Activated CD4-positive, alpha-beta T cell treated with anti-CD3 and anti-CD28 coated beads, Interleukin-2, amount 50 U/mL, for 48 hours (primary cell): ENCODE data around the gene PRKCB.

Source experiments
- DNase-seq, 2 experiments: peaks; one replicate each; pipeline ENCODE4 v3.0.0-alpha.2; 2020

The PRKCB gene

DNA sequence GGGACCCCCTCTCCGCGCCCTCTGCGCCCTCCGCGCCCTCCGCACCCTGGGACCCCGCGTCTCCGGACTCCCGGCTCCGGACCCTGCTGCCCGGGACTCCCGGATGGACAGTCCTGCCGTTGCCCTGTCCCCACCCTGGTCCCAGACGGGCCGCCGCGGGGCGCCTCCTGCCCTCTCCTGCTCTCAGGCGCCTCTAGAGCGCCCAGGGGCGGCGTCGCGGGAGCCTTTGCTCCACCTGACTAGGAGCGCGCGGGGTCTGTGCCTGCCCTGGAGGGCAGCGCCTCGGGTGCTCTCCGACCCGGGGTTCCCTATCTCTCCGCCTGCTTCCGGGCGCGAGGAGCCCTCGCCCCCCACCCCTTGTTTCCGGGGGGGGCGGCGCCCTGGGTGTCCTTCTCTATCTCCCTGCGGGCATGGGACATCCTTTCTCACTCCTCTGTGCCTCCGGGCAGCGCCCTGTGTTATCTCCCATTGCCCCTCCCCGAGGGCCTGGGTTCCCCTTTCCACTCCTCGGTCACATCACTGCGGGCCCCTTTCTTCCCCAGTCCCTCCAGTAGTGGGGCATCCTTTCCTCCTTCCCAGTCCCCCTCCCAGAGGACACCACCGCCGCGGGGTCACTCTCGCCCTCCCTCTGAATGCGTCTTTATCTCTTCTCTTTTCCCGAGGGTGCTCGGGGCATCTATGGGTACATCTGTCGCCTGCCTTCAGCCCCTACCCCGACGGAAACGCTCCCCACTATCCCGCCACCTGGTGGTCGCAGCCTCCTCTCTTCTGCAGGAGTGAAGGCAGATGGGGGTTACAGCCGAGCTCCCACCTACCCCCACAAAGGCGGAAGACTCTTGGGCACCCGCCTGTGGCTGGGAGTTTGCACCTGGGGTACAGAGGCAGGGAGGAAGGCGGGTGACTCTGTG, 875 bp downstream of the PRKCB start:
- peak; percentile 54 to 60 for DNase-seq

DNA sequence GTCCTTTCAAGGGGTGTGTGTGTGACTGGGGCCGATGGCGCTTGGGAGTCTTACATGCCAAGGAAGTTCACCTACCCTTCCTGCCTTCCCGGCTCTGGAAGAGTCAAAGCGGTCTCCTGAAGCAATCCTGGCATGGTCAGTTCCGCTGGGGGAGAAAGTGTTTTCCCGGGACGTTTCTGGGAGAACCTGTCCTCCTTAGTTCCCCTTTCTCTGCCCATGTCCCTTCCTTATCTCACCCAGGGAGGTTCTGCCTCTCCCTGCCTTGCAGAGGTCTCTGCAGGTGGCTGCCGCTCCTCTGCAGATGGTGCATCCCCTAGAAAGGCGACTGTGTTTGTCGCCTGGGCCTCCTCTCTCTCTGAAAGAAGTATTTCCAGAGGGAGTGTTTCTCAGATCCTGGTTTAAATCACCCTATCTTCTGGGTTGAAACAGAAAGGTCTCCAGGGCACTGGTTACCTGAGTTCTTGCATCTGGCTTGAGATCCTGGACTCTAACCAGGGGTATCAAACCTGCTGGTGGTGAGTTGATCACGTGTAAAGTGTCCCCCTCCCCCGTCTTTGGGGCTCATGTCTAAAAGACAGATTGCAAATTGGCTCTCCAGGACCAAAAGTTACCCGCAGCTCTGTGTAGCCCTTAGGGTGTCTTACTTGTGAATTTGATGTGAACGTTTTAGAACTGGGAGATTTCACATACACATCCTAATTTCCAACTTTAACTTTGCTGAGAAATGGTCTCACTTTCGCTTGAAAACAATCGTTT, 1.9 kb downstream of the PRKCB start:
- DNase-seq, result no peak

DNA sequence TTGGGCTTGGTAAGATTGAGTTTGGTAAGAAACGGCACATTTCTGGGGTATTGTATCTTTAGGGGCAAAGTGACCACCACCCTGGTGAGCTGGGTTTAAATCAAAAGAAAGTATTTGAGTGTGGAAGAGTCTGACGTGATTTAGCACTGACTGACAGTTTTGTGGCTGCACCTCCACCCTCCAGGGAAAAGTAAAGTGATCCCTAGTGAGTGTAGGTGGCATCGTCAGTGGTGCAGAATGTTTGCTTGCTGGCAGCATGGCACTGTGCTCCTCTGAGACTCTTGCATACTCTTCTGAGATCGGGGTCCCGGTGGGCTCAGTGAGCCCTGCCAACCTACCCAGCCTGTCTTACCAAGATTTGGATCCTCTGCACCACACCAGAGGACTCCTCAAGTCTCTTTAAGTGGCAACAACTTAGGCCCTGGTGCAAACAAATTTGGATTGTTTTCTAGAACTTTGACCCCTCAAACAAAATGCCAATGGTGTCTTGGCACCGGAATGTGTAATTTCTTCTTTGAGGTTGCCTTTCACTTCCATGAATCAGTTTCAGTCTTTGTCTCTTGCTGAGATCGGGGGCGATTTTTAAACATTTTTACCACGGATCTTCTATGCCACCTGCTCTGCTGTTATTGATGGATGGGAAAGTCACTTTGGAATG, 2.8 kb downstream of the PRKCB start:
- DNase-seq, result no peak

DNA sequence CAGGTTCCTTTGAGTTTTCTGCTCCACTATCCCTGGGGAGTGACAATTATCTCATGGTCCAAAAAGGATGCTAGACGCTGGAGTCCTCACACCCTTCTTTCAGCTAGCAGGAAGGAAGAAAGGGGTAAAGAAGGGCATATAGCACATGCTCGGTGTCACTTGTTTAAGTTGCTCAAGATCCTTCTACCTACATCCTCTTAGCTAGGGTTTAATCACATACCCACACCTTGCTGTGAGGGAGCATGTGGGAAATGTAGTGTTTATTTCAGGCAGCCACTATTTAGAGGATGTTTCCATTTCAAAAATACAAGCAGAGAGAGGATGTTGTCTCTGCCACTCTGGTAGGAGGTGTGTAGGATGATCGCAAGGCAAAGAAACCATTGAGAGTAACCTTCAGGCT, 4.5 kb downstream of the PRKCB start:
- DNase-seq, result no peak

DNA sequence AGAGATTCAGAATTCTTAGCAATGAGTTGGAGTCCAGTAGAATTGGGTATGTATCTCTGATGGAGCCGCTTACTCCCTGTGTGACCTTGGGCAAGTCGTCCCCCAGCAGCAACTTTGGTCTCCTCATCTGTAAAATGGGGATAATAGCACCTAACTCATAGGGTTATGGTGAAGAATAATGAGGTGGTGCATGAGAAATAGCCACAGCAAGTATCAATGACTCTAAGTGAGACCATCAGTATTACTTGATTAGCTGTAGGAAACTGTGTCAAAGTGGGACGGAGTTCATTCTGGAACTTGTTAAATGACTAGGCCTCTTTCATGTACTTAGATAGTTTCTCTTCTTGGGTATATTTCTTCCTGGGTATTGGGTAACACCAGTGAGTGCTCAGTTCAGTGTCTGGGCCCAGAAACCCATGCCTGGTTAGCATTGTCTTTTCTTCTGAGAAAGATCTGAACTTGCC, 6.4 kb downstream of the PRKCB start:
- peak in 1 of 2 experiments; percentile 43 for DNase-seq

DNA sequence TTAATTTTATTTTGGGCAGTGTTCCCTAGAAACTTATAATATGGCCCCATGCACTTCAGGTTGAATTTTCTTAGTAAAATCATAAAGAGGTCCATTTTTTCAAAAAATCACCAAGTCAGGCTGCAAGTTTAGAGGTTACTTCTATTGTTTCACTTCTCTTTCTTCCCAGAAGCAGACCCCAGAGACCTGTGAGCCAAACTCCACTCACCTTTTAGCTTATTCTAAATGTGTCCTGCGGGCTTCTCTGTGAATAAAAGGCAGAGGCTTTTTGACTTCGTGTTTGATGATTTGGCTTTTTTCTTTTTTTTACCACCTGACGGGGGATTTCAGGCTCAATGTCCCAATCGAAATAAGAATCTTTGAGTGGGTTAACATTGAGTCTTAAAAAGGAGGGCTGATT, 7.4 kb downstream of the PRKCB start:
- DNase-seq, result no peak

DNA sequence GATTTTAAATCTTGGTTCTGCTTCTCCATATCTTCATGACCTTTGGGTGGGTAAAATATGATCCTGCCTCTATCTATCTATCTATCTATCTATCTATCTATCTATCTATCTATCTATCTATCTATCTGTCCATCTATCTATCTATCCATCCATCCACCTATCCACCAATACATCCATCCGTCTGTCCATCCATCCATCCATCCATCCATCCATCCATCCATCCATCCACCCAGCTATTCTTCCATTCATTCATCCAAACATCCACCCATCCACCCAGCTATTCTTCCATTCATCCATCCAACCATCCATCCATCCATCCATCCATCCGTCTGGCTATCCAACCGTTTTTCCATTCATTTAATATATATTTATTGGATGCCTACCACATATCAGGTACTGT, 11.5 kb downstream of the PRKCB start:
- no peak for DNase-seq

DNA sequence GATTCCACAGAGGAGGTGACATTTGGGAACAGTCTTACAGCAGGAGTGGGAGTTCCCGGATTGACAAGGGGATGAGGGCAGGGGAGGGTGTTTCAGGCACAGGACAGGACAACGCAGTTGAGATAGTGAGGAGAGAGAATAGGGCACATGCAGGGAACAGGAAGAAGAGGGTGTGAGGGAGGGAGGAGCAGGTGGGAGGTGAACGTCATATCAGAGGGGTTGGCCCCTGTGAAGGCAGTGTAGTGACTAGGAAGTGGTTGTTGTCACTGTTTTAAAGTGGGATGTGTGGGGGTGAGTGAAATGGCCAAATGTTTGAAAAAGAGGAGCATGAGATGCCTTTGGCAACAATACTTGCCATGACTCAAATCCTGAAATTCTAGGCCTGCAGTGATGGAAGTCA, 12.2 kb downstream of the PRKCB start:
- DNase-seq, result peak; percentile 51 to 69

DNA sequence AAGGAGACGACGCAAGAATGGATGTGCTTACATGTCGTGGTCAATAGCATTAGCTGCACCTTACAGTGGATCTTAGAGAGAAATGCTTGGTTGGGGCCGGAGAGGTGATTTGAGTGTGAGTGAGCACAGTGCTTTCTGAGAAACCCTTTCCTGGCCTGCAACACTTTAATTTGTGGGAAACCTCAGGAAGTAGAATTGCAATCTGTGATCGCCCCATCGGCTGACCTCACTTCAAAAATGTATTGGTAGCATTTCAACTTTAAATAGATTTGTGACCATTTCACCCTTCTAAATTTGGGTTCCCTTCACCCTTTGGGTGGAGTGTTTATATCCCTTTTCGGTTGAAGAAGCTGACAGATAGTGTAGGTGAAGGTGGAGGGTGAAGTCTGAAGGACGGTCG, 13.2 kb downstream of the PRKCB start:
- no peak for DNase-seq

DNA sequence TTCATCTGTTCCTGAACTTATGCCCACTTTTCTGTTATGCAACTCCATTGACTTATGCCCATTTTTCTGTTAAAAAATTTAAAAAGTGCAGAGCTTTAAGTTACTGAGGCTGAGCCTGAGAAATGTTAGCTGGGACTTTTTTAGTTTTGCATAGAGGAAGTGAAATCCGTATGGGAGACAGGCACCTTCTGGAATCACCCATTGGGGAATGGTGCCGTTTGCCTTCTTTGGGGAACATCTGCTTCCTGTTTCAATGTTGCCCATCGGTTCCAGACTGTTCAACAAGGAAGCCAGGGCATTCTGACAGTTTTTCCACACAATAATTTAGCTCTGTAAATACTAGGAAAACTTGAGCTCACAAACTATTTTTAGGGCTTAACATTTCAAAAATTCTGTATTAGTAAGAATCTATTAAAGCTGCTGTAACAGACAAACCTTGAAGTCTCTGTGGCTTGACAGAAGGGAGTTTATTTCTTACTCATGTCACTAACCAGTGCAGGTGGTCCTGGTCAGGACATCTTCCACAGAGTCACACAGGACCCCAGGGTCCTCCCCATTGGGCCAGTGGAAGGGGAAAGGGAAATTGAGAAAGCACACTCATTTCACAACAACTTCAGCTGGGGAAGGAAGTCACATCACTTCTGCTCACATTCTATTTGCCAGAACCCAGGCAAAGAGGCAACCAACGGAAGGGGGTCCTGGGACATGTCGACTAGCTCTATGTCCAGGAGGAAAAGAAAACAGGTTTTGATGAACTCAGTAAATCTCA, 17.2 kb downstream of the PRKCB start:
- no peak for DNase-seq

DNA sequence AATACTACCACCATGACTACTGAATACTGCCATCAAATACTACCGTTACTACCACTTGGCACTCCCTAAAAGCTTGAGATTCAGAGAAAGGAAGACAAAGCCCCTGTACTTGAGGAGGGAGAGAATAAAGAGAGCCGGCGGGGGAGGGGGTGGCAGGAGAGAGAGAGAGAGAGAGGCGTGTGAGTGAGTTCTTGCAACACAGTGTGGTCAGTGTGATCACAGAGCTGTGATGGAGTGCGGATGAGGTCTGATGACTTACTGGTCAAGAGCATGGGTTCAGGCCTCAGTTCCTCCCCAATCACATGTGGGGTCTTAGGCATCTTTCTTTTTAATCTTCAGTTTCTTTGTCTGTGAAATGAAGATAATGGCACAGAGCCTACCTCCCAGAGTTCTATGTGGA, 19.2 kb downstream of the PRKCB start:
- no peak for DNase-seq

DNA sequence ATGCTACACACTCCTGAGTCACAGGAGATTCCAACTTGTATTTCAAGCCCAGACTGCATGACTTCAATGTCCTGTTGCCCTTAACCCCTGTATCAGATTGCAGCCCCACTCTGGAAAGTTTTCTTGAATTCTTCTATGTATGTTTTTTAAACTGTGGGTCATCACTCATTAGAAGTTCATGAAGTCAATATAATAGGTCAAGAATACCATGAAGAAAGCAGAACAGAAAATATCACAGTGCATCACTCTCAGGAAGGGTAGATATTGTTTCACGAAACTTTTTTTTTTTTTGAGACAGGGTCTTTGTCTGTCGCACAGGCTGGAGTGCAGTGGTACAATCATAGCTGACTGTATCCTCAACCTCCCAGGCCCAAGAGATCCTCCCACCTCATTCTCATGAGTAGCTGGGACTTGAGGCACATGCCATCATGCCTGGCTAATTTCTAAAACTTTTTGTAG, 20.5 kb downstream of the PRKCB start:
- no peak for DNase-seq

DNA sequence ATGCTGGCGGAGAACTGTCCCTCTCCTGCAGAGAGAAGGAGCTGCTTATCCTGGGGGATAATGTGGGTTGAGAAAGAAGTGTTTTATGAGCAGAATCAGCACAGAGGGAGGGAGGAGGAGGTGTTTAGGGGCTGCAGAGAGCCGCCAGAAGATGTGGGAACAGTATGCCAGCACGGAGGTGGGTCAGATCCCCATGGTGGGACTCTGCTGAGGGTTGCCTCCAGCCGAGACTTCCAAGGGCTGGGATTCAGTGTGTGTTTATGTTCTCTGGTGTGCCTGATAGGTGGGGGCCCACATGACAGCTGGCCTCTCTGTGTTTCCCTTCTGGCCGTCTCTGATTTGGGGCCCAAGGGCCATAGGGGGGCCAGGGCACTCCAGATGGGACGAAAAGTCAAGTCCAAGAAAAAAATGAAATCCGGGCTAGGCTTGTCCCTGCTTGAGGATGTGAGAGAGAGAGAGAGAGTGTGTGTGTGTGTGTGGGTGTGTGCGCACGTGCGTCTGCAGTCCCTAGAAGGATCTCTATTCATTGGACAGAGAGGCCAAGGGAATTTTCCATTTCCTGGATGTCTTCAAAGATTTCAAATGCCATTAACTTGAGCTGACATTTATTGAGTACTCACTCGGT, 21.6 kb downstream of the PRKCB start:
- DNase-seq, result no peak

DNA sequence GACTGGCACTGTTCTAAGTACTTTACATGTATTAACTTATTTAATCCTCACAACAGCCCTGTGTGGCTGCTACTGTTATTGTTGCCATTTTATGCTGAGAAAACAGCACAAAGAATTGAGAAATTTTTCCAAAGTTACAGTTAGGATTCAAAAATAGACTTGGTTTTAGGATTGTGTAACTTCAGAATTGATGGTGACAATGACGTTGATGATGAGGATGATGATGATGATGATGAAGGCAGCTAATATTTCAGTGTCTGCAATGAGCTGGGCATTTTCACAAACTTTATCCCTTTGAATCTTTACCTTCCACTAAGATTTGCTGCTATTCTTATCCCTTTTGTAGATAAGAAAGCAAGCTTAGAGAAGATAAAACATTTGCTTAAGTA, 22.1 kb downstream of the PRKCB start:
- no peak for DNase-seq

DNA sequence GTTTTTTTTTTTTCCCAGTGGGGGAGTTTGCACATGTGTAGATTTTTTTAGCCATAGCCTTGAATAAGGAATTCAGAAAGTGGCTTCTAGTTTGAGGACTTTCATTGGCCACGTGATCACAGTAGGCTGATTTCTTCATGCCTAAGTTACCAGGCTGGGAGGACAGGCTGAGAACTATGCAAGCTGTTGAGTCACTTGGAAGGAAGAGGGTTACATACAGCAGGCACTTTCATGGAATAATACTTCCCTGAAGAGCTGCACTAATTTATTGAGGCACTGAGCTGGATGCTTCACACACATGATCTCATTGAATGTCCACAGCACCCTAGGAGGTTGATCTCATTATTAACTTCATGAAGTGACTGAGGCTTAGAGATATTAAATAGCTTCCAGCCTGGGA, 22.8 kb downstream of the PRKCB start:
- no peak for DNase-seq

DNA sequence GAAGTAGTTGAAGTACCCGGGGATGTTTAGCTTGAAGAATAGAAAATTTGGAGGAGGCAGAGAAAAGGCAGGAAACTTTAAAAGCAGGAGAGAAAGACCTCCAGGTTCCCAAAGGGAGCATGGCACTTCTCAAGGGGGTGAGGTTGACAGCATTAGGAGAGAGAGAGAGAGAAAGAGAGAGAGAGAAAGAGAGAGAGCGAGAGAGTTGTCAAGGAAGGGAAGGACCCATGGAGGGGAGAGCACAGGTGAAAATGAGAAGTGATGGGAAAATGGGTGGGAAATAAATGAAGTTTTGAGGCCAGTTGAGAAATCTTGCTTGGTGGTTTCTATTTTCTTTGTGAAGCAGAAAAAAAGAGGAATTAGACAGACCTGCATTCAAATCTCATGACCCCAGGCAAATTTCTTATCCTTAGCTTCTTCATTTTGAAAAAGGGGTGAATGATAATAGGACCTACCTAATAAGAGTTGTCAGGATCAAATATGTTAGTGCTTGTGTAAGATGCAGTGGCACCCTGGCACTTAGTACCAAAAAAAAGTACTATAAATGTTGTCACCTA, 24.0 kb downstream of the PRKCB start:
- no peak for DNase-seq

DNA sequence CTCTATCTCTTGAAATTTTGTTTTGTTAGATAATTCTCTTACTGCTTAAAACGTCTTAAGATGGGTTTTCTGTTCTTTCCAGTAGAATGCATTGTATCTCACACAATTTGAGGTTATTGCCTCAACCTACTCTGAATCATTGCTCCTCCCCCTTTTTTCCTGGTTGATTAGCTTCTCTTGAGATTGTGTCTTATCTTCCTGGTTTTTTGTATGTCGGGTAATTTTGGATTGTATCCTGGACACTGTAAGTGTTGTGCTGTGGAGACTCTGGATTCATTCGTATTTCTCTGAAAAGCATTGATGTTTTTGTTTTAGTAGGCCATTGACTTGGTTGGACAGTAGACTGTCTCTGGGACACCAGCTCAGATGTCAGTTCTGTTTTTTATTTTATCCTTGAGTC, 26.1 kb downstream of the PRKCB start:
- no peak for DNase-seq

DNA sequence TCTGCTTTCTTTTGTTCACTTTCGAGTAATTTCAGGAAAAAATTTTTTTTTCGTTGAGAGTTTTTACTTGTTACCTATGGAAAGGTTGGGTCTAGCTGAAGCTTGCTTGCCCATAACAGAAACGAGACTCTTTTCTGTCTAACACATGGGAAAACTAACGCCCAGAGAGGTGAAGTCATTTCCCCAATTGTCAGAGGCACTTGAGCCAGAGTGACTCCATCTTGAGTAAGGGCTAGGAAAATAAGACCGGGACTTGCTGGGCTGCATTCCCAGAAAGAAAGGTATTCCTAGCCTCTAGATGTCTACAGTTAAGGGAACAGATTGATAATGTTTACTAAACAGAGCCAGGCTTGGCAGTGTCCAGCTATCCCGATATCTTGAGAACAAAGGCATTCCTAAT, 26.8 kb downstream of the PRKCB start:
- no peak for DNase-seq

DNA sequence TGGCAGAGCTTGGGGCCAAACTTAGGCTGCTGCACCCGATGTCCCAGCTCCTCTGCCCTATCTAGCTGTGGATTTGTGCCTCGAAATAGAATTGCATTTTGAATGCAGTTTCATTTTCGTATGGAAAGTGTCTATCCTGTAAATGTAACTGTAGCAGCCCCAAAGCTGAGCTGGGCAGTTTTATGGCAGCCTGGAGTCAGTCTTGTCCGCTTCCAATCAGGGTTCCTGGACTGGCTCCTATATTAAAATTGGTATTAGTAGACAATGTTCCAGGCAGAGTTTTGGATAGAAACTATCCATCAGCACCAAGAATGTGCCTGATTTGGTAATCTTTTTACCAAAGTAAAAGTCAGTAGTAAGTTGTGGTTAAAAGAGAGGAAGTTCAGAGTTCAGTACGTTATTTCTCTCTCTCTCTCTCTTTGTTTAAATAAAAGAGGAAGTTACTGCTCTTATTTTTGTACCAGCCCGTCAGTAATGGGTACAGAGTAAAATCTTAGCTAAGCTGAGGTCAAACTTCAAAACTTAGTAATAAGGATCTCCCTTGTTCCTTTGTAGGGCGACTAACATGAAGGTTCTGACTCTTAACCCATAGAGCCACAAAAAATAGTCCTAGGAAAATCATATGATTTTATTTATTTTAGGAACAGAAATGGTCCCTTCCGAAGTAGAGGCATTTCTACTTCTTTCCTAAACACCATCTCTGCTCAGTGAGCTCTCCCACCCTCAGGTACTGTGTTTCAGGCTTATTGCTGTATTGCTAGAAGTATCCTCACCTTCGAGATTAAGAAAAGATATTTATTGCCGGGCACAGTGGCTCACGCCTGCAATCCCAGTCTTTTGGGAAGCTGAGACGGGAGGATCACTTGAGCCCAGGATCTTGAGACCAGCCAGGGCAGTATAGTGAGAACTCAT, 28.0 kb downstream of the PRKCB start:
- DNase-seq, result peak in 1 of 2 experiments; percentile 35

DNA sequence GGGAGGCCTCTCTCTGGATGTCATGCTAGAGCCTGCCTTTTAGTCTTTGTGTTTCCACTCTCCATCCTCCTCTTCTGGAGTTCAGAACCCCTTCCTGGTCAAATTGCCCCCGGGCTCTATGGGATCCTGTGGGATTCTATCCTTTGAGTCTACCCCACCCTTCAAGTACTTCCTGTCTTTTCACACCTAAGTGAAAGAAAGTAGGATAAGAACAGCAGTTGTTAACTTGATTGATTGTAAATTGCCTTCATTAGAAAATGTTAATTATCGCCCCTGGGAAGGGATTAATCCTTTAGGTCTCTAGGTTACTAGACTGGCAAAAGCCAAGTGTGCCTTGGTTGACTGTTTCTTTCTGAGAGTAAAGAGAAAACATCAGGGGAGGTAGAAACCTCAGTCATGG, 30.1 kb downstream of the PRKCB start:
- no peak for DNase-seq

DNA sequence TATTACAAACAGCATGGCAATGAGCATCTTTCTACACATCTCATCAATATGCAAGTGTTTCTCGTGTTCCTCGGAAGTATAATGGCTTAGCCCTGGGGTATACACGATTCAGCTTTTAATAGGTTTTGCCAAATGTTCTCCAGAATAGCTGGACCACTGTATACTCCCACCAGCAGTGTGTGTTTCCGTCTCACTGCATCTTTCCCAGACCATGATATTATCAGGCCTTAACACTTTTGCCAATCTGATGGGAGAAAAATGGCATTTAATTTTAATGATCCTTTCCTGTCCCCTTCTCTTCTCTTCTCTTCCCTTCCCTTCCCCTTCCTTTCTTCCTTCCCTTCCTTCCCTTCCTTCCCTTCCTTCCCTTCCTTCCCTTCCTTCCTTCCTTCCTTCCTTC, 30.8 kb downstream of the PRKCB start:
- no peak for DNase-seq
